Measurements from ENCODE around the gene MYOM1.

GRCh38 chr18:3118195-3119010, 101.4 kb downstream of the MYOM1 start:
- TF ChIP-seq CTCF (conservative IDR thresholded peaks at IDR 0.05; ENCODE audit: low read depth, low read length) (no peak), EZH2phosphoT487 (IDR thresholded peaks at IDR 0.05; ENCODE audit: borderline replicate concordance, low read length) (no peak), EZH2 (IDR thresholded peaks at IDR 0.05; ENCODE audit: low read length, unreplicated experiment) (no peak)
